ENCODE measurements around the gene PCDHGB7. TPM values are rescaled to one million over a fixed set of nuclear protein-coding genes. Genes with fewer than 3 reads are reported as not detected.
A peak's percentile ranks its signal among the peaks of the same experiment; 100 is the strongest.
"Not testable (repeated sequence)": the region's sequence is repeated elsewhere in the genome, so short reads cannot be mapped to it uniquely, and the experiment has no call there.

PCDHGB7 gene
- polyA plus RNA-seq, 1 experiment = 9.6 TPM

GRCh38 chr5:141413540-141414069 lies 3.9 kb upstream of the PCDHGB7 start:
- Histone ChIP-seq H3K4me3 (ENCODE audit: low read depth, low read length) (peak overlapping the region; percentile 33), H3K36me3 (ENCODE audit: control insufficient read depth, insufficient read depth, low read length) (no peaks in the 10 kb centered on the region), H3K27me3 (ENCODE audit: control insufficient read depth, insufficient read depth, low read length) (no peaks in the 10 kb centered on the region)
- POLR2A ChIA-PET = no interaction called here
- CTCF ChIA-PET = interaction anchor here (0.6 to 4.3 kb wide), 25 partner anchors 7 to 157 kb away, joined by 3 to 73 read pairs (median 5); partner anchors contain the start of genes PCDHGA1, PCDHGA11, PCDHGA2 and PCDHGA4
- no peak for TF ChIP-seq CTCF (IDR thresholded peaks at IDR 0.05; ENCODE audit: insufficient read depth, low read depth, low read length)
- no peak for DNase-seq (ENCODE audit: low read depth)

GRCh38 chr5:141414548-141415274 lies 2.8 kb upstream of the PCDHGB7 start:
- H3K36me3 ChIP-seq (ENCODE audit: control insufficient read depth, insufficient read depth, low read length); H3K27me3 ChIP-seq (ENCODE audit: control insufficient read depth, insufficient read depth, low read length); DNase-seq (ENCODE audit: low read depth); H3K4me3 ChIP-seq (ENCODE audit: low read depth, low read length): not testable (repeated sequence)
- ChIA-PET CTCF (interaction anchor here (1.6 to 4.3 kb wide), 8 partner anchors 14 to 149 kb away, joined by 4 to 73 read pairs (median 16); partner anchors contain the start of genes PCDHGA2, PCDHGA8 and PCDHGB3), POLR2A (interaction anchor here (0.5 kb wide), 1 partner anchor 16 kb away, joined by 4 read pairs; the partner anchor contains the start of gene PCDHGA12)

- H3K4me3 ChIP-seq (ENCODE audit: low read depth, low read length); H3K36me3 ChIP-seq (ENCODE audit: control insufficient read depth, insufficient read depth, low read length); DNase-seq (ENCODE audit: low read depth); H3K27me3 ChIP-seq (ENCODE audit: control insufficient read depth, insufficient read depth, low read length); POLR2A ChIA-PET: not testable (repeated sequence)
- CTCF ChIA-PET = interaction anchor here (1.6 to 7.6 kb wide), 4 partner anchors 15 to 149 kb away, joined by 4 to 112 read pairs (median 32); no protein-coding TSS in a partner anchor
Observed at GRCh38 chr5:141415275-141415618, 2.2 kb upstream of the PCDHGB7 start.

GRCh38 chr5:141419074-141419880 lies 1.8 kb downstream of the PCDHGB7 start:
- no peak overlapping the region for H3K4me3 ChIP-seq (ENCODE audit: low read depth, low read length)
- H3K36me3 ChIP-seq (ENCODE audit: control insufficient read depth, insufficient read depth, low read length) = peaks cover 3% of the 10 kb centered on the region; the same call in 1 of the 2 replicates
- ChIA-PET CTCF (interaction anchor here (0.6 to 7.6 kb wide), 6 partner anchors 39 to 144 kb away, joined by 3 to 112 read pairs (median 12); no protein-coding TSS in a partner anchor), POLR2A (interaction anchor here (0.6 kb wide), 1 partner anchor 11 kb away, joined by 5 read pairs; the partner anchor contains the start of gene PCDHGA12)
- no peak for DNase-seq (ENCODE audit: low read depth)
- no peaks in the 10 kb centered on the region for H3K27me3 ChIP-seq (ENCODE audit: control insufficient read depth, insufficient read depth, low read length)
- no peak for TF ChIP-seq CTCF (IDR thresholded peaks at IDR 0.05; ENCODE audit: insufficient read depth, low read depth, low read length)

- peaks cover 3% of the 10 kb centered on the region; the same call in 1 of the 2 replicates for H3K36me3 ChIP-seq (ENCODE audit: control insufficient read depth, insufficient read depth, low read length)
Observed at GRCh38 chr5:141420855-141421488, 3.5 kb downstream of the PCDHGB7 start, which contains the start of gene PCDHGA11. PCDHGA11 (plus strand) TSS chr5:141421051; CDS start chr5:141421228, 177 bp downstream.

More at GRCh38 chr5:141420855-141421488, 3.5 kb downstream of the PCDHGB7 start, which contains the start of gene PCDHGA11:
- POLR2A ChIA-PET = no interaction called here
- no peak for DNase-seq (ENCODE audit: low read depth)
- peak; percentile 58 for TF ChIP-seq CTCF (IDR thresholded peaks at IDR 0.05; ENCODE audit: insufficient read depth, low read depth, low read length)
- peak within 1 kb of the TSS; percentile 47 for H3K4me3 ChIP-seq (ENCODE audit: low read depth, low read length)
- CTCF ChIA-PET = interaction anchor here (0.7 to 7.6 kb wide), 32 partner anchors 8 to 212 kb away, joined by 3 to 112 read pairs (median 4); partner anchors contain the start of genes PCDHGA10, PCDHGA12, PCDHGA5 and PCDHGA8
- no peaks in the 10 kb centered on the region for H3K27me3 ChIP-seq (ENCODE audit: control insufficient read depth, insufficient read depth, low read length)

Data from BJ (cell line).